Stimulated activated CD8-positive, alpha-beta memory T cell treated with anti-CD3 and anti-CD28 coated beads, Interleukin-2, amount 100 ng/mL, for 48 hours (primary cell): ENCODE results near the gene CCN5.

Experiments
- DNase-seq, 2 donors: peaks; one replicate each; pipeline ENCODE4 v3.0.0-alpha.2; 2020; ENCODE audit warnings: low read depth in 2 of 2

Gene CCN5

GRCh38 chr20:44716309-44717106, 1.3 kb downstream of the CCN5 start:
- DNase-seq: no peak

- DNase-seq: no peak
These were observed 2.8 kb downstream of the CCN5 start for GRCh38 chr20:44717986-44718385.

- DNase-seq: no peak
These were observed 4.7 kb downstream of the CCN5 start for GRCh38 chr20:44719841-44720240.

- no peak for DNase-seq
These were observed 5.4 kb downstream of the CCN5 start for GRCh38 chr20:44720621-44720996.

GRCh38 chr20:44720997-44721784, 6.0 kb downstream of the CCN5 start:
- DNase-seq: no peak

- DNase-seq: no peak
These were observed 6.6 kb downstream of the CCN5 start for GRCh38 chr20:44721785-44722054.

- DNase-seq: no peak
These were observed 7.8 kb downstream of the CCN5 start for GRCh38 chr20:44722990-44723389.

- DNase-seq: no peak
These were observed 8.2 kb downstream of the CCN5 start for GRCh38 chr20:44723391-44723790.

GRCh38 chr20:44723798-44724362, 8.7 kb downstream of the CCN5 start:
- no peak for DNase-seq

- no peak for DNase-seq
These were observed 9.4 kb downstream of the CCN5 start for GRCh38 chr20:44724423-44725091.

- DNase-seq: no peak
These were observed 10.7 kb downstream of the CCN5 start for GRCh38 chr20:44725837-44726236.

- DNase-seq: no peak
These were observed 11.9 kb downstream of the CCN5 start for GRCh38 chr20:44727039-44727438.

GRCh38 chr20:44727651-44728050, 12.5 kb downstream of the CCN5 start:
- DNase-seq: no peak

GRCh38 chr20:44728801-44729443, 13.8 kb downstream of the CCN5 start:
- DNase-seq: no peak

- DNase-seq: no peak
These were observed 15.3 kb downstream of the CCN5 start for GRCh38 chr20:44730441-44730840.

- DNase-seq: no peak
These were observed 16.5 kb downstream of the CCN5 start for GRCh38 chr20:44731657-44732056.

GRCh38 chr20:44732327-44732726, 17.2 kb downstream of the CCN5 start:
- no peak for DNase-seq

- DNase-seq: peak; percentile 27 to 39
These were observed 18.3 kb downstream of the CCN5 start for GRCh38 chr20:44733341-44734069.

GRCh38 chr20:44734938-44735337, 19.8 kb downstream of the CCN5 start:
- no peak for DNase-seq

GRCh38 chr20:44735816-44736169, 20.6 kb downstream of the CCN5 start:
- DNase-seq: no peak
